CD14-positive monocyte (primary cell): Measurements from ENCODE around the gene KRT6B. TPM values are rescaled to one million over a fixed set of nuclear protein-coding genes. Genes with fewer than 3 reads are reported as not detected.

Experiments used
- DNase-seq, 3 donors: peaks; one replicate each; pipeline ENCODE4 v3.0.0-alpha.2; 2011 to 2022
- H2AFZ ChIP-seq: 2 replicates; pipeline ENCODE4 v1.6.0; 2012; ENCODE audit warnings: mild to moderate bottlenecking, low read depth, low read length, inconsistent platforms; ENCODE audit not compliant: insufficient read depth, poor library complexity, severe bottlenecking
- H3K27ac ChIP-seq, 2 donors: 1 replicate in 1 of 2; 2 replicates in 1 of 2; pipeline ENCODE4 v1.5.1; 2012 to 2013; ENCODE audit warnings: low read length in 2 of 2, control low read depth in 1 of 2, inconsistent platforms in 1 of 2, low read depth in 1 of 2, mild to moderate bottlenecking in 1 of 2
- H3K27me3 ChIP-seq, 2 donors: one replicate each; pipeline versions ENCODE4 v1.6.0 to v1.6.1; 2011 to 2013; ENCODE audit warnings: low read length in 2 of 2; ENCODE audit not compliant: control insufficient read depth in 2 of 2, insufficient read depth in 2 of 2
- H3K36me3 ChIP-seq, 2 donors: replicated peaks in 1 of 2; 1 replicate in 1 of 2; 2 replicates in 1 of 2; pipeline versions ENCODE4 v1.5.1 to v1.6.1; 2012 to 2013; ENCODE audit warnings: low read length in 2 of 2, control low read depth in 1 of 2, inconsistent platforms in 1 of 2, mild to moderate bottlenecking in 1 of 2; ENCODE audit not compliant: insufficient read depth in 2 of 2, control insufficient read depth in 1 of 2
- H3K4me1 ChIP-seq, 2 donors: 1 replicate in 1 of 2; 2 replicates in 1 of 2; pipeline versions ENCODE4 v1.5.1 to v1.6.1; 2012 to 2013; ENCODE audit warnings: low read length in 2 of 2, control low read depth in 1 of 2, inconsistent platforms in 1 of 2, mild to moderate bottlenecking in 1 of 2, moderate library complexity in 1 of 2; ENCODE audit not compliant: insufficient read depth in 2 of 2, control insufficient read depth in 1 of 2
- H3K4me2 ChIP-seq: replicated peaks from 2 replicates; pipeline ENCODE3; 2012; ENCODE audit warnings: low read length, moderate library complexity, mild to moderate bottlenecking; ENCODE audit not compliant: poor library complexity, severe bottlenecking; ENCODE audit errors: extremely low read depth
- H3K4me3 ChIP-seq, 3 experiments: fragments of 200-600 bp in 1 of 3; sonication (generic) in 1 of 3; replicated peaks in 1 of 3; 1 replicate in 2 of 3; 2 replicates in 1 of 3; pipeline ENCODE4 v1.5.1; 2011 to 2013; ENCODE audit warnings: low read length in 3 of 3, mild to moderate bottlenecking in 3 of 3, control low read depth in 2 of 3, low read depth in 2 of 3, inconsistent platforms in 1 of 3, moderate library complexity in 1 of 3
- H3K79me2 ChIP-seq: 2 replicates; pipeline ENCODE4 v1.6.0; 2012; ENCODE audit warnings: mild to moderate bottlenecking, control low read depth, inconsistent platforms, low read length, moderate library complexity; ENCODE audit not compliant: insufficient read depth
- H3K9ac ChIP-seq: 2 replicates; pipeline ENCODE4 v1.6.0; 2017; ENCODE audit warnings: low read length, mild to moderate bottlenecking; ENCODE audit not compliant: insufficient read depth, poor library complexity, severe bottlenecking
- H3K9me3 ChIP-seq, 2 donors: replicated peaks in 1 of 2; 1 replicate in 1 of 2; 2 replicates in 1 of 2; pipeline versions ENCODE4 v1.5.1 to v1.6.1; 2012 to 2013; ENCODE audit warnings: low read length in 2 of 2, control low read depth in 1 of 2; ENCODE audit not compliant: control insufficient read depth in 1 of 2, insufficient read depth in 1 of 2
- H4K20me1 ChIP-seq: 2 replicates; pipeline ENCODE4 v1.6.0; 2012; ENCODE audit warnings: mild to moderate bottlenecking, low read length, control low read depth, moderate library complexity; ENCODE audit not compliant: insufficient read depth
- H3K27ac Mint-ChIP-seq, 7 donors: one replicate each; pipeline ENCODE4 v1.8.0; 2020; ENCODE audit warnings: mild to moderate bottlenecking in 7 of 7, mixed read lengths in 7 of 7, moderate library complexity in 6 of 7, inconsistent platforms in 2 of 7
- H3K27me3 Mint-ChIP-seq, 3 donors: one replicate each; pipeline ENCODE4 v1.8.0; 2021 to 2022; ENCODE audit warnings: low read depth in 3 of 3, mild to moderate bottlenecking in 3 of 3, mixed read lengths in 3 of 3, moderate library complexity in 3 of 3, inconsistent platforms in 1 of 3
- H3K36me3 Mint-ChIP-seq, 2 donors: one replicate each; pipeline ENCODE4 v1.8.0; 2020; ENCODE audit warnings: mixed read lengths in 2 of 2, inconsistent platforms in 1 of 2, mild to moderate bottlenecking in 1 of 2
- H3K4me1 Mint-ChIP-seq: one replicate; pipeline ENCODE4 v1.8.0; 2020; ENCODE audit warnings: mild to moderate bottlenecking, mixed read lengths
- H3K4me3 Mint-ChIP-seq, 2 donors: one replicate each; pipeline ENCODE4 v1.8.0; 2020; ENCODE audit warnings: mild to moderate bottlenecking in 2 of 2, mixed read lengths in 2 of 2, moderate library complexity in 1 of 2
- H3K9me3 Mint-ChIP-seq, 7 donors: one replicate each; pipeline ENCODE4 v1.8.0; 2020 to 2022; ENCODE audit warnings: mixed read lengths in 7 of 7, mild to moderate bottlenecking in 6 of 7, moderate library complexity in 6 of 7, inconsistent platforms in 2 of 7
- WGBS: methylation state at CpG from one replicate; pipeline ENCODE4 v1.1.5; 2013; ENCODE audit warnings: missing lambda C conversion rate; ENCODE audit not compliant: insufficient coverage; 5-methylcytosine and 5-hydroxymethylcytosine counted together
- intact Hi-C, 2 donors: fragments of 100-400 bp; cut with micrococcal nuclease; formaldehyde crosslinking; loops; one replicate each; pipeline versions ENCODE4 v1.15.0 to v1.15.1; 2023
- polyA plus RNA-seq, 3 donors: library from polyadenylated mRNA; depleted of rRNA in 1 of 3; unstranded in 2 of 3; stranded (reverse) in 1 of 3; fragments of 300-500 nt in 2 of 3; fragments of >200 nt in 1 of 3; fragmentation: Illumina TruSeq in 2 of 3; gene quantifications; 1 replicate in 2 of 3; 2 replicates in 1 of 3; pipeline ENCODE4 v1.2.3, GENCODE V29; 2012 to 2021
- TF ChIP-seq, protein P1 (sequence below): fragments of 200-600 bp; IDR thresholded peaks from one replicate; pipeline ENCODE4 v1.8.0; 2022; ENCODE audit warnings: antibody characterized with exemption, mild to moderate bottlenecking

The KRT6B gene
- polyA plus RNA-seq, 3 donors = not detected

DNA sequence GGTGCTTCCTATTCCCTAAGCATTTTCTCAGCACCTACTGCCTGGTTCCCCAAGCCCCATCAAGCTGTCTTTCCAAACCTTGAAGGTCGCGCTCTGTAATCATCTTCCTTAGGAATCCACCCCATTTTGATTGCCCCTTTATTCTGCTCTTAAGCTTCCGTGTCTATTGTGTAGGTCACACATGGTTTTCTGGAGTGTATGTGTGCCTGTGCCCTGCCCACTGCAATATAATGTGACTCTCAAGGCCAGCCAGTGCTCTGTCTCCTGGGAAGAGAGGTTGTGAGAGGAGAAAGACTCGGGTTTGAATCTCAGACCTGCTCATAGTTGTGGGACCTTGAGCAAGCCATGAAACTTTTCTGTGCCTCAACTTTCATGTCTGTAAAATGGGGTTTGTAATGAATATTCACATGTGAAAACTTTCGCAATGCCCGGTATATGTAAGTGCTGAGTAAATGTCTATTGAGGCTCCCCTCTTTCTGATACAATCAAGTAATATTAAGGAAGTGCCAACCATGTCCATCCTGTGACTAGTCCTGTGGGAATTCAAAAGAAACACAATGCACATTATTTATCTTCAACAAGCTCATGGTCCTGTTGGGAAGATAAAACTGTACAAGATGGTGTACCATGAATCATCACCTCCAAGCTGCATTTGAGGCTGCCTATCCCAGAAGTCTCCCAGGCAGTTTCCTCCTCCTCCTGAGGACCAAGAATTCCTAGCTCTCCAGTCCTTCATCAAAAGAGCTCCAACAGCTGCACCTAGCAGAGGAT lies 17.0 kb downstream of the KRT6B start:
- no peaks in the 10 kb centered on the region for H3K36me3 ChIP-seq
- H2AFZ ChIP-seq = no peak overlapping the region
- H3K27me3 Mint-ChIP-seq = peaks cover 6 to 21% (median 8%) of the 10 kb centered on the region in 3 donors
- H3K4me2 ChIP-seq = no peak overlapping the region
- H3K36me3 Mint-ChIP-seq = no peaks in the 10 kb centered on the region
- no peaks in the 10 kb centered on the region for H3K9me3 Mint-ChIP-seq
- no peak for DNase-seq
- no peak overlapping the region for H3K4me3 Mint-ChIP-seq
- H3K4me1 ChIP-seq = no peaks in the 10 kb centered on the region
- H3K9me3 ChIP-seq = no peaks in the 10 kb centered on the region
- no peaks in the 10 kb centered on the region for H3K4me1 Mint-ChIP-seq
- H3K27me3 ChIP-seq = no peaks in the 10 kb centered on the region
- intact Hi-C loops = no loop called here
- no peak overlapping the region for H3K9ac ChIP-seq
- H4K20me1 ChIP-seq = no peaks in the 10 kb centered on the region
- H3K4me3 ChIP-seq = no peak overlapping the region
- no peaks in the 10 kb centered on the region for H3K79me2 ChIP-seq
- H3K27ac ChIP-seq = no peak overlapping the region
- WGBS = 100% methylated on average over 3 of the region's 6 CpGs
- no peak overlapping the region for H3K27ac Mint-ChIP-seq
- TF ChIP-seq, protein P1, sequence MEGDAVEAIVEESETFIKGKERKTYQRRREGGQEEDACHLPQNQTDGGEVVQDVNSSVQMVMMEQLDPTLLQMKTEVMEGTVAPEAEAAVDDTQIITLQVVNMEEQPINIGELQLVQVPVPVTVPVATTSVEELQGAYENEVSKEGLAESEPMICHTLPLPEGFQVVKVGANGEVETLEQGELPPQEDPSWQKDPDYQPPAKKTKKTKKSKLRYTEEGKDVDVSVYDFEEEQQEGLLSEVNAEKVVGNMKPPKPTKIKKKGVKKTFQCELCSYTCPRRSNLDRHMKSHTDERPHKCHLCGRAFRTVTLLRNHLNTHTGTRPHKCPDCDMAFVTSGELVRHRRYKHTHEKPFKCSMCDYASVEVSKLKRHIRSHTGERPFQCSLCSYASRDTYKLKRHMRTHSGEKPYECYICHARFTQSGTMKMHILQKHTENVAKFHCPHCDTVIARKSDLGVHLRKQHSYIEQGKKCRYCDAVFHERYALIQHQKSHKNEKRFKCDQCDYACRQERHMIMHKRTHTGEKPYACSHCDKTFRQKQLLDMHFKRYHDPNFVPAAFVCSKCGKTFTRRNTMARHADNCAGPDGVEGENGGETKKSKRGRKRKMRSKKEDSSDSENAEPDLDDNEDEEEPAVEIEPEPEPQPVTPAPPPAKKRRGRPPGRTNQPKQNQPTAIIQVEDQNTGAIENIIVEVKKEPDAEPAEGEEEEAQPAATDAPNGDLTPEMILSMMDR = no peak

DNA sequence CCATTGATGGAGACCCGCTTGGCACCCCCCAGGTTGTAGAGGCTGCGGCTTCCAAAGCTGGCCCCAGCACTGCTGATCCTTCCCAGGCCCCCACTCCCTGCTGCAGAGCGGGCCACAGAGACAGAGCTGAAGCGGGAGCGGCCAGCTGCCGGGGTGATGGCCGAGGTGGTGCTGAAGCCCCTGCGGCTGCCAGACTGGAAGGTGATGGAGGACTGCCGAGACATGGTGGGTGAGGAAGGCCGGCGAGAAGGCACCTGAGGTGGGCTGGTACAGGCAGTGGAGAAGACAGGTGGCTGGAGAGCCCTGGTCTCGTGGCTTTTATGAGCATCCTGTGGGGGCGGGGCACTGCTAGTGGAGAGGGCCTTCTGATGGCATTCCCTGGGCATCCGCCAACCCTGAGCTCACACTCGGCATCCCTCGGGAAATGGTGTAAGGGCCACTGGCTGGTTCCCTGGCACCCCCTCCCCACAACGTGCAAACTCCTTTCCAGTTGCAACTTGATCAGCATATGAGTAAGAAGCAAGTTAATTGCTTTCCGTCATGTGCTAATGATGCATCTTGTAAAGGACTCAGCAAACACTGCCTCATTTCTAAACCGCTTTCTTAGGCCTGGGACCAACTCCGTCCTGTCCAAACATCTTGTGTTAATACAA lies 17.7 kb downstream of the KRT6B start, which contains the start of gene KRT75:
TSS of gene KRT75 (minus strand) at position 291 of the 653 bp plus-strand sequence. CDS start at position 224, 67 bp downstream.
- no peaks in the 10 kb centered on the region for H3K36me3 Mint-ChIP-seq
- Histone ChIP-seq H3K79me2 (no peaks in the 10 kb centered on the region), H3K9ac (no peak within 1 kb of the TSS), H3K27ac (no peak within 1 kb of the TSS), H3K9me3 (no peaks in the 10 kb centered on the region), H3K27me3 (no peaks in the 10 kb centered on the region), H3K4me2 (no peak within 1 kb of the TSS), H2AFZ (no peak within 1 kb of the TSS), H3K4me3 (no peak within 1 kb of the TSS), H3K36me3 (no peaks in the 10 kb centered on the region), H4K20me1 (no peaks in the 10 kb centered on the region), H3K4me1 (no peaks in the 10 kb centered on the region)
- H3K27me3 Mint-ChIP-seq = peaks cover 3 to 21% (median 8%) of the 10 kb centered on the region in 3 donors
- TF ChIP-seq, protein P1 = no peak
- 86% methylated on average over 15 of the region's 20 CpGs for WGBS
- DNase-seq = no peak
- H3K9me3 Mint-ChIP-seq = no peaks in the 10 kb centered on the region
- no peak within 1 kb of the TSS for H3K27ac Mint-ChIP-seq
- no peaks in the 10 kb centered on the region for H3K4me1 Mint-ChIP-seq
- intact Hi-C loops = no loop called here
- H3K4me3 Mint-ChIP-seq = no peak within 1 kb of the TSS
